Spleen (tissue), 11 donors: ENCODE measurements around the gene ELP2. TPM values are rescaled to one million over a fixed set of nuclear protein-coding genes. Genes with fewer than 3 reads are reported as not detected.
"Not testable (repeated sequence)": the region's sequence is repeated elsewhere in the genome, so short reads cannot be mapped to it uniquely, and the experiment has no call there.

Experiments used
- DNase-seq: peaks from one replicate; pipeline ENCODE4 v3.0.0-alpha.2; 2020
- H3K27ac ChIP-seq, 8 donors: fragments of 200-600 bp; sonication (generic) in 7 of 8; 1 replicate in 4 of 8; 2 replicates in 4 of 8; pipeline versions ENCODE4 v1.5.0 to v1.8.0; 2016 to 2021; ENCODE audit warnings: inconsistent platforms in 4 of 8, mild to moderate bottlenecking in 4 of 8, moderate library complexity in 1 of 8
- H3K27me3 ChIP-seq, 7 donors: fragments of 200-600 bp; sonication (generic) in 6 of 7; replicated peaks in 1 of 7; 1 replicate in 4 of 7; 2 replicates in 3 of 7; pipeline versions ENCODE4 v1.5.0 to v1.8.0; 2016 to 2021; ENCODE audit warnings: inconsistent platforms in 3 of 7, mild to moderate bottlenecking in 1 of 7
- H3K36me3 ChIP-seq, 6 donors: fragments of 200-600 bp; sonication (generic) in 5 of 6; 1 replicate in 4 of 6; 2 replicates in 2 of 6; pipeline versions ENCODE4 v1.5.0 to v1.8.0; 2016 to 2021; ENCODE audit warnings: inconsistent platforms in 2 of 6
- H3K4me1 ChIP-seq, 6 donors: fragments of 200-600 bp; sonication (generic) in 5 of 6; 1 replicate in 3 of 6; 2 replicates in 3 of 6; pipeline versions ENCODE4 v1.5.0 to v1.8.0; 2016 to 2021; ENCODE audit warnings: inconsistent platforms in 3 of 6
- H3K4me3 ChIP-seq, 8 donors: fragments of 200-600 bp; sonication (generic) in 7 of 8; 1 replicate in 4 of 8; 2 replicates in 4 of 8; pipeline versions ENCODE4 v1.5.0 to v1.8.0; 2016 to 2021; ENCODE audit warnings: inconsistent platforms in 4 of 8, mild to moderate bottlenecking in 4 of 8, moderate library complexity in 2 of 8
- H3K9me3 ChIP-seq, 8 donors: fragments of 200-600 bp; sonication (generic) in 7 of 8; 1 replicate in 4 of 8; 2 replicates in 4 of 8; pipeline versions ENCODE4 v1.5.0 to v1.8.0; 2016 to 2021; ENCODE audit warnings: inconsistent platforms in 4 of 8
- POLR2A ChIP-seq, 3 donors: fragments of 450-650 bp; IDR thresholded peaks; one replicate each; pipeline ENCODE4 v1.5.1; 2017; ENCODE audit warnings: antibody characterized with exemption in 3 of 3, mild to moderate bottlenecking in 1 of 3
- POLR2AphosphoS5 ChIP-seq, 3 donors: sonication (generic); formaldehyde crosslinking; IDR thresholded peaks; one replicate each; pipeline ENCODE4 v1.5.1; 2017; ENCODE audit warnings: antibody characterized with exemption in 3 of 3
- WGBS, 5 donors: extraction: QIAGEN DNeasy Blood & Tissue Kit in 3 of 5; methylation state at CpG; one replicate each; pipeline versions ENCODE4 v1.1.5 to v1.1.7; 2013 to 2018; 5-methylcytosine and 5-hydroxymethylcytosine counted together
- intact Hi-C: fragments of 100-400 bp; cut with DNase I; formaldehyde crosslinking; loops from one replicate; pipeline ENCODE4 v1.15.0; 2023; ENCODE audit warnings: low total_unique reads
- polyA plus RNA-seq, 3 donors: library from polyadenylated mRNA; stranded (reverse); fragments of 200-250 nt; gene quantifications; one replicate each; pipeline ENCODE4 v1.2.1, GENCODE V29; 2013
- total RNA-seq, 7 donors: library from RNA; depleted of rRNA in 3 of 7; stranded (reverse); fragments of >200 nt in 3 of 7; fragmentation: NEBNext Ultra II Directional in 4 of 7; extraction: Animal tissue kit (Norgen Biotek cat#: 25700) in 4 of 7; gene quantifications; one replicate each; pipeline versions ENCODE4 v1.1.0 to v1.2.1, GENCODE V29; 2016 to 2021
- TF ChIP-seq, protein P1 (sequence below), 11 experiments: fragments of 200-600 bp in 7 of 11; fragments of 450-650 bp in 4 of 11; sonication (generic) in 4 of 11; IDR thresholded peaks in 8 of 11; conservative IDR thresholded peaks in 3 of 11; 1 replicate in 7 of 11; 2 replicates in 4 of 11; pipeline versions ENCODE4 v1.4.0 to v1.8.0; 2016 to 2021; ENCODE audit warnings: antibody characterized with exemption in 11 of 11, inconsistent platforms in 4 of 11, mild to moderate bottlenecking in 1 of 11
- donor health status: healthy with polysubstance abuse.
- donor health status: DM: no; HTN: no; CAD: no; lungs with moderate emphysema.
- donor health status: DM: no; HTN: no; CAD: no.
- donor health status: Bipolar disorder and iron deficiency.
- donor health status: healthy.
- donor health status: DM: no; HTN: no; CAD: no.
- donor health status: DM: yes; HTN: yes; CAD: no.

Gene ELP2
- total and polyA plus RNA-seq, 10 donors: 45.7 to 99.7 (median 72.6) TPM

GRCh38 chr18:36086186-36086585 lies 43.5 kb upstream of the ELP2 start:
- no peak overlapping the region for H3K4me3 ChIP-seq
- H3K9me3 ChIP-seq: peaks cover 0 to 11% (median 5%) of the 10 kb centered on the region in 8 donors
- no peaks in the 10 kb centered on the region for H3K36me3 ChIP-seq
- no peak overlapping the region for H3K27ac ChIP-seq
- no peak for DNase-seq
- H3K4me1 ChIP-seq: peaks cover 0 to 8% (median 0%) of the 10 kb centered on the region in 6 donors
- WGBS, 5 donors: 40 to 92% (median 73%) methylated on average over 2 to 8 of the region's 8 CpGs
- intact Hi-C loops: no loop called here
- H3K27me3 ChIP-seq: no peaks in the 10 kb centered on the region
- TF ChIP-seq, protein P1, sequence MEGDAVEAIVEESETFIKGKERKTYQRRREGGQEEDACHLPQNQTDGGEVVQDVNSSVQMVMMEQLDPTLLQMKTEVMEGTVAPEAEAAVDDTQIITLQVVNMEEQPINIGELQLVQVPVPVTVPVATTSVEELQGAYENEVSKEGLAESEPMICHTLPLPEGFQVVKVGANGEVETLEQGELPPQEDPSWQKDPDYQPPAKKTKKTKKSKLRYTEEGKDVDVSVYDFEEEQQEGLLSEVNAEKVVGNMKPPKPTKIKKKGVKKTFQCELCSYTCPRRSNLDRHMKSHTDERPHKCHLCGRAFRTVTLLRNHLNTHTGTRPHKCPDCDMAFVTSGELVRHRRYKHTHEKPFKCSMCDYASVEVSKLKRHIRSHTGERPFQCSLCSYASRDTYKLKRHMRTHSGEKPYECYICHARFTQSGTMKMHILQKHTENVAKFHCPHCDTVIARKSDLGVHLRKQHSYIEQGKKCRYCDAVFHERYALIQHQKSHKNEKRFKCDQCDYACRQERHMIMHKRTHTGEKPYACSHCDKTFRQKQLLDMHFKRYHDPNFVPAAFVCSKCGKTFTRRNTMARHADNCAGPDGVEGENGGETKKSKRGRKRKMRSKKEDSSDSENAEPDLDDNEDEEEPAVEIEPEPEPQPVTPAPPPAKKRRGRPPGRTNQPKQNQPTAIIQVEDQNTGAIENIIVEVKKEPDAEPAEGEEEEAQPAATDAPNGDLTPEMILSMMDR (IDR thresholded peaks at IDR 0.05 in 8 of 11, conservative IDR thresholded peaks at IDR 0.05 in 3 of 11): no peak
- TF ChIP-seq POLR2AphosphoS5 (IDR thresholded peaks at IDR 0.05): no peak
- no peak for TF ChIP-seq POLR2A (IDR thresholded peaks at IDR 0.05)

- Histone ChIP-seq H3K27me3 (no peaks in the 10 kb centered on the region), H3K9me3 (no peaks in the 10 kb centered on the region), H3K36me3 (no peaks in the 10 kb centered on the region), H3K4me3 (no peak overlapping the region), H3K27ac (no peak overlapping the region), H3K4me1 (peaks cover 0 to 8% (median 0%) of the 10 kb centered on the region in 6 donors)
- TF ChIP-seq POLR2A (IDR thresholded peaks at IDR 0.05) (no peak), POLR2AphosphoS5 (IDR thresholded peaks at IDR 0.05) (no peak)
- TF ChIP-seq, protein P1 (IDR thresholded peaks at IDR 0.05 in 8 of 11, conservative IDR thresholded peaks at IDR 0.05 in 3 of 11): no peak
- WGBS, 5 donors: 69 to 86% (median 75%) methylated on average over 2 of the region's 2 CpGs
- intact Hi-C loops: no loop called here
- DNase-seq: no peak
Observed at GRCh38 chr18:36088256-36088655, 41.4 kb upstream of the ELP2 start.

DNA sequence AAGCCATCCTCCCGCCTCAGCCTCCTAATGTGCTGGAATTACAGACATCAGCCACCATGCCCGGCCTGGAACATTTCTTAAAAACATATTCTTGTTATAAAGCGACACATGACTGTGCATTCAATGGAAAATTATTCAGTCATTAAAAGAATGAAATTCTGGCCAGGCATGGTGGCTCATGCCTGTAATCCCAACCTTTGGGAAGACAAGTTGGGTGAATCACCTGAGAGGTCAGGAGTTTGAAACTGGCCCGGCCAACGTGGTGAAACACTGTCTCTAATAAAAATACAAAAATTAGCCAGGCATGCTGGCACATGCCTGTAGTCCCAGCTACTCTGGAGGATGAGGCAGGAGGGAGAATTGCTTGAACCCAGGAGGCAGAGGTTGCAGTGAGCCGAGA lies 40.7 kb upstream of the ELP2 start:
- Histone ChIP-seq H3K27me3 (no peaks in the 10 kb centered on the region), H3K27ac (no peak overlapping the region), H3K9me3 (no peaks in the 10 kb centered on the region), H3K4me3 (no peak overlapping the region), H3K36me3 (no peaks in the 10 kb centered on the region), H3K4me1 (peaks cover 0 to 1% (median 0%) of the 10 kb centered on the region in 6 donors)
- no peak for DNase-seq
- TF ChIP-seq POLR2AphosphoS5 (IDR thresholded peaks at IDR 0.05): no peak
- no peak for TF ChIP-seq POLR2A (IDR thresholded peaks at IDR 0.05)
- TF ChIP-seq, protein P1 (IDR thresholded peaks at IDR 0.05 in 8 of 11, conservative IDR thresholded peaks at IDR 0.05 in 3 of 11): no peak
- WGBS, 5 donors: 86 to 92% (median 90%) methylated on average over 6 of the region's 6 CpGs
- intact Hi-C loops: no loop called here

- DNase-seq, H3K27ac ChIP-seq, intact Hi-C loops, H3K27me3 ChIP-seq, H3K36me3 ChIP-seq, H3K9me3 ChIP-seq, H3K4me1 ChIP-seq, H3K4me3 ChIP-seq: not testable (repeated sequence)
- WGBS, 5 donors: 82 to 91% (median 83%) methylated on average over 5 of the region's 5 CpGs
Observed at GRCh38 chr18:36092116-36092515, 37.6 kb upstream of the ELP2 start.

DNA sequence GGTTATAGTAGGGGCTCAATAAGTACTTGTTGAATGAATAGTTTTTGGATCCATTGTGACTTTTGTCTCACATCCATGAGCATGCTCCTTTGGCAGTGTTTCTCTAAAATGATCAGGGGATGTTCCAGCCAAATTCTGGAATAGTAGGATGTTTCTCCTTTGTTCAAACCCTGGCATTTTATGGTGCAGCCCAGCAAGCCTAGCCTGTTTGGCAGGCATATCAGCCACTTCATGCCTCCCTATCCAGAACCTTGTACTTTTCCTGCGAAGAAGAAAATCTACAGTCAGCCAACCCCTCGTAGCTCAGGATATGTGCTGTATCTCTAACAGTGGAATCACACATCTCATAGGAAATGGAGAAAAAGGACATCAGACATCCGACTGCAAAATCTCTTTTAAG lies 35.3 kb upstream of the ELP2 start:
- no peak for DNase-seq
- 62 to 81% (median 68%) methylated on average over 3 of the region's 3 CpGs for WGBS, 5 donors
- Histone ChIP-seq H3K4me3 (no peak overlapping the region), H3K27me3 (no peaks in the 10 kb centered on the region), H3K36me3 (no peaks in the 10 kb centered on the region), H3K9me3 (no peaks in the 10 kb centered on the region), H3K4me1 (no peaks in the 10 kb centered on the region), H3K27ac (no peak overlapping the region)
- TF ChIP-seq POLR2A (IDR thresholded peaks at IDR 0.05) (no peak), POLR2AphosphoS5 (IDR thresholded peaks at IDR 0.05) (no peak)
- TF ChIP-seq, protein P1 (IDR thresholded peaks at IDR 0.05 in 8 of 11, conservative IDR thresholded peaks at IDR 0.05 in 3 of 11): no peak
- intact Hi-C loops: no loop called here
